ENCODE data around the gene MRTFB.
"Not testable (repeated sequence)": the region's sequence is repeated elsewhere in the genome, so short reads cannot be mapped to it uniquely, and the experiment has no call there.

The MRTFB gene

GRCh38 chr16:14121142-14121541, 50.0 kb downstream of the MRTFB start:
- no peak overlapping the region for H3K9ac ChIP-seq (ENCODE audit: low read length)
- H3K4me2 ChIP-seq (ENCODE audit: low read length, poor library complexity, severe bottlenecking), result no peak overlapping the region
- H2BK15ac ChIP-seq (ENCODE audit: low read depth, poor library complexity, severe bottlenecking), result no peak overlapping the region
- no peaks in the 10 kb centered on the region for H3K9me3 ChIP-seq (ENCODE audit: control insufficient read depth, low read length)
- DNase-seq, result no peak
- H3K27ac ChIP-seq (ENCODE audit: low read length, poor library complexity, severe bottlenecking), result no peak overlapping the region
- WGBS, result 73% methylated on average over 2 of the region's 2 CpGs
- H4K91ac ChIP-seq (ENCODE audit: low read length), result no peak overlapping the region
- peaks cover 2% of the 10 kb centered on the region for H3K4me1 ChIP-seq (ENCODE audit: control insufficient read depth, insufficient read depth, low read depth, low read length)
- no peak overlapping the region for H3K14ac ChIP-seq (ENCODE audit: low read length in 2 of 2)
- H3K4me3 ChIP-seq (ENCODE audit: insufficient read depth in 1 of 2, low read depth in 1 of 2, low read length in 2 of 2), result no peak overlapping the region
- no peak overlapping the region for H2AK5ac ChIP-seq (ENCODE audit: low read length, severe bottlenecking)
- H3K4ac ChIP-seq (ENCODE audit: low read depth in 1 of 2, low read length in 2 of 2), result no peak overlapping the region
- no peak overlapping the region for H3K23ac ChIP-seq (ENCODE audit: low read length in 2 of 2)
- no peak overlapping the region for H2BK5ac ChIP-seq (ENCODE audit: low read depth, low read length, poor library complexity, severe bottlenecking)
- no peak overlapping the region for H2BK12ac ChIP-seq (ENCODE audit: low read length in 2 of 2)
- no peaks in the 10 kb centered on the region for H3K27me3 ChIP-seq (ENCODE audit: control insufficient read depth in 1 of 2, insufficient read depth in 1 of 2, low read length in 2 of 2)
- no peaks in the 10 kb centered on the region for H3K36me3 ChIP-seq (ENCODE audit: control insufficient read depth in 1 of 2, insufficient read depth in 2 of 2, low read depth in 1 of 2, low read length in 2 of 2)
- no peak overlapping the region for H3K18ac ChIP-seq (ENCODE audit: low read depth in 1 of 2, low read length in 2 of 2)
- no peak overlapping the region for H4K8ac ChIP-seq (ENCODE audit: low read length)
- peaks cover 22% of the 10 kb centered on the region for H3K79me1 ChIP-seq (replicated peaks; ENCODE audit: low read length, poor library complexity, severe bottlenecking)
- H2BK120ac ChIP-seq (ENCODE audit: low read depth, low read length), result no peak overlapping the region
- H2AFZ ChIP-seq (ENCODE audit: low read depth, low read length), result no peak overlapping the region

GRCh38 chr16:14121872-14122271, 50.8 kb downstream of the MRTFB start:
- Histone ChIP-seq H2BK120ac (ENCODE audit: low read depth, low read length) (no peak overlapping the region), H3K4me2 (ENCODE audit: low read length, poor library complexity, severe bottlenecking) (no peak overlapping the region), H3K27me3 (ENCODE audit: control insufficient read depth in 1 of 2, insufficient read depth in 1 of 2, low read length in 2 of 2) (no peaks in the 10 kb centered on the region), H3K4ac (ENCODE audit: low read depth in 1 of 2, low read length in 2 of 2) (no peak overlapping the region), H3K14ac (ENCODE audit: low read length in 2 of 2) (no peak overlapping the region), H3K4me1 (ENCODE audit: control insufficient read depth, insufficient read depth, low read depth, low read length) (peaks cover 2% of the 10 kb centered on the region), H3K36me3 (ENCODE audit: control insufficient read depth in 1 of 2, insufficient read depth in 2 of 2, low read depth in 1 of 2, low read length in 2 of 2) (no peaks in the 10 kb centered on the region), H2AK5ac (ENCODE audit: low read length, severe bottlenecking) (no peak overlapping the region), H3K9ac (ENCODE audit: low read length) (no peak overlapping the region), H2BK12ac (ENCODE audit: low read length in 2 of 2) (no peak overlapping the region), H3K23ac (ENCODE audit: low read length in 2 of 2) (no peak overlapping the region), H2BK5ac (ENCODE audit: low read depth, low read length, poor library complexity, severe bottlenecking) (no peak overlapping the region), H2BK15ac (ENCODE audit: low read depth, poor library complexity, severe bottlenecking) (no peak overlapping the region), H3K79me1 (replicated peaks; ENCODE audit: low read length, poor library complexity, severe bottlenecking) (peaks cover 20% of the 10 kb centered on the region), H4K91ac (ENCODE audit: low read length) (no peak overlapping the region), H2AFZ (ENCODE audit: low read depth, low read length) (no peak overlapping the region), H3K9me3 (ENCODE audit: control insufficient read depth, low read length) (no peaks in the 10 kb centered on the region), H3K27ac (ENCODE audit: low read length, poor library complexity, severe bottlenecking) (no peak overlapping the region), H3K18ac (ENCODE audit: low read depth in 1 of 2, low read length in 2 of 2) (no peak overlapping the region), H4K8ac (ENCODE audit: low read length) (no peak overlapping the region), H3K4me3 (ENCODE audit: insufficient read depth in 1 of 2, low read depth in 1 of 2, low read length in 2 of 2) (no peak overlapping the region)
- 100% methylated on average over 1 of the region's 3 CpGs for WGBS
- DNase-seq, result no peak

GRCh38 chr16:14122430-14122829, 51.3 kb downstream of the MRTFB start:
- not testable (repeated sequence) for H3K36me3 ChIP-seq (ENCODE audit: control insufficient read depth in 1 of 2, insufficient read depth in 2 of 2, low read depth in 1 of 2, low read length in 2 of 2); H4K91ac ChIP-seq (ENCODE audit: low read length); H2BK120ac ChIP-seq (ENCODE audit: low read depth, low read length); H2BK5ac ChIP-seq (ENCODE audit: low read depth, low read length, poor library complexity, severe bottlenecking); H3K18ac ChIP-seq (ENCODE audit: low read depth in 1 of 2, low read length in 2 of 2); H3K23ac ChIP-seq (ENCODE audit: low read length in 2 of 2); H4K8ac ChIP-seq (ENCODE audit: low read length); H3K4ac ChIP-seq (ENCODE audit: low read depth in 1 of 2, low read length in 2 of 2); H3K4me3 ChIP-seq (ENCODE audit: insufficient read depth in 1 of 2, low read depth in 1 of 2, low read length in 2 of 2); H3K27ac ChIP-seq (ENCODE audit: low read length, poor library complexity, severe bottlenecking); H3K27me3 ChIP-seq (ENCODE audit: control insufficient read depth in 1 of 2, insufficient read depth in 1 of 2, low read length in 2 of 2); H2BK12ac ChIP-seq (ENCODE audit: low read length in 2 of 2); H2BK15ac ChIP-seq (ENCODE audit: low read depth, poor library complexity, severe bottlenecking); H3K9ac ChIP-seq (ENCODE audit: low read length); H3K9me3 ChIP-seq (ENCODE audit: control insufficient read depth, low read length); DNase-seq; H3K4me2 ChIP-seq (ENCODE audit: low read length, poor library complexity, severe bottlenecking); H2AK5ac ChIP-seq (ENCODE audit: low read length, severe bottlenecking); H2AFZ ChIP-seq (ENCODE audit: low read depth, low read length); H3K4me1 ChIP-seq (ENCODE audit: control insufficient read depth, insufficient read depth, low read depth, low read length); H3K14ac ChIP-seq (ENCODE audit: low read length in 2 of 2)
- peaks cover 17% of the 10 kb centered on the region for H3K79me1 ChIP-seq (replicated peaks; ENCODE audit: low read length, poor library complexity, severe bottlenecking)
- WGBS, result 100% methylated on average over 1 of the region's 3 CpGs

GRCh38 chr16:14125000-14125681, 54.0 kb downstream of the MRTFB start:
- H3K4me3 ChIP-seq (ENCODE audit: insufficient read depth in 1 of 2, low read depth in 1 of 2, low read length in 2 of 2), result no peak overlapping the region

More at GRCh38 chr16:14125000-14125681, 54.0 kb downstream of the MRTFB start:
- no peak overlapping the region for H2BK15ac ChIP-seq (ENCODE audit: low read depth, poor library complexity, severe bottlenecking)
- H3K27ac ChIP-seq (ENCODE audit: low read length, poor library complexity, severe bottlenecking), result no peak overlapping the region
- no peak overlapping the region for H4K91ac ChIP-seq (ENCODE audit: low read length)
- H3K14ac ChIP-seq (ENCODE audit: low read length in 2 of 2), result peak overlapping the region in 1 of 2 experiments; percentile 35
- no peak overlapping the region for H2AK5ac ChIP-seq (ENCODE audit: low read length, severe bottlenecking)
- no peak overlapping the region for H3K9ac ChIP-seq (ENCODE audit: low read length)
- peaks cover 20% of the 10 kb centered on the region for H3K79me1 ChIP-seq (replicated peaks; ENCODE audit: low read length, poor library complexity, severe bottlenecking)
- H3K4me2 ChIP-seq (ENCODE audit: low read length, poor library complexity, severe bottlenecking), result no peak overlapping the region
- no peaks in the 10 kb centered on the region for H3K9me3 ChIP-seq (ENCODE audit: control insufficient read depth, low read length)
- WGBS, result 97% methylated on average over 5 of the region's 5 CpGs
- no peak overlapping the region for H2BK5ac ChIP-seq (ENCODE audit: low read depth, low read length, poor library complexity, severe bottlenecking)
- H2BK12ac ChIP-seq (ENCODE audit: low read length in 2 of 2), result peak overlapping the region in 1 of 2 experiments; percentile 21
- no peak overlapping the region for H2BK120ac ChIP-seq (ENCODE audit: low read depth, low read length)
- no peak overlapping the region for H2AFZ ChIP-seq (ENCODE audit: low read depth, low read length)
- H3K23ac ChIP-seq (ENCODE audit: low read length in 2 of 2), result no peak overlapping the region
- no peak overlapping the region for H3K4ac ChIP-seq (ENCODE audit: low read depth in 1 of 2, low read length in 2 of 2)
- no peaks in the 10 kb centered on the region for H3K27me3 ChIP-seq (ENCODE audit: control insufficient read depth in 1 of 2, insufficient read depth in 1 of 2, low read length in 2 of 2)
- H3K18ac ChIP-seq (ENCODE audit: low read depth in 1 of 2, low read length in 2 of 2), result no peak overlapping the region
- peaks cover 2% of the 10 kb centered on the region for H3K4me1 ChIP-seq (ENCODE audit: control insufficient read depth, insufficient read depth, low read depth, low read length)
- DNase-seq, result no peak
- no peaks in the 10 kb centered on the region for H3K36me3 ChIP-seq (ENCODE audit: control insufficient read depth in 1 of 2, insufficient read depth in 2 of 2, low read depth in 1 of 2, low read length in 2 of 2)
- no peak overlapping the region for H4K8ac ChIP-seq (ENCODE audit: low read length)

Measured in mesenchymal stem cell (in vitro differentiated cells and primary cell).